CD4-positive, alpha-beta memory T cell (primary cell): ENCODE data around the gene AKAP13. TPM values are rescaled to one million over a fixed set of nuclear protein-coding genes. Genes with fewer than 3 reads are reported as not detected.

Experiments
- CTCF ChIA-PET: fragments of 350-600 bp; sonication (Branson Sonifier 250); formaldehyde crosslinking; loops from one replicate; lab custom pipeline; 2021; ENCODE audit warnings: inconsistent platforms; ENCODE audit not compliant: partially characterized antibody; lab: Charles Lee
- POLR2A ChIA-PET: fragments of 350-600 bp; sonication (Branson Sonifier 250); formaldehyde crosslinking; loops from one replicate; lab custom pipeline; 2021; ENCODE audit not compliant: partially characterized antibody; lab: Charles Lee
- DNase-seq, 5 donors: peaks; one replicate each; pipeline versions ENCODE4 v3.0.0 to v3.0.0-alpha.2; 2020 to 2022; ENCODE audit warnings: mixed read lengths in 1 of 5
- H3K27ac ChIP-seq: one replicate; pipeline ENCODE4 v1.7.0; 2013; ENCODE audit warnings: low read depth, low read length
- H3K27me3 ChIP-seq: 2 replicates; pipeline ENCODE4 v1.7.0; 2013; ENCODE audit warnings: mild to moderate bottlenecking, low read length, moderate library complexity; ENCODE audit not compliant: insufficient read depth
- H3K36me3 ChIP-seq: 2 replicates; pipeline ENCODE4 v1.7.0; 2013; ENCODE audit warnings: mild to moderate bottlenecking, low read length, moderate library complexity; ENCODE audit not compliant: insufficient read depth
- H3K4me1 ChIP-seq: 2 replicates; pipeline ENCODE4 v1.7.0; 2013; ENCODE audit warnings: mild to moderate bottlenecking, low read length, moderate library complexity; ENCODE audit not compliant: insufficient read depth
- H3K4me3 ChIP-seq, 2 donors: one replicate each; pipeline ENCODE4 v1.7.0; 2013; ENCODE audit warnings: low read length in 2 of 2, mild to moderate bottlenecking in 1 of 2
- H3K9me3 ChIP-seq, 2 donors: one replicate each; pipeline ENCODE4 v1.7.0; 2013; ENCODE audit warnings: low read length in 2 of 2, control low read depth in 1 of 2; ENCODE audit not compliant: control insufficient read depth in 1 of 2
- H3K27ac Mint-ChIP-seq, 7 donors: one replicate each; pipeline ENCODE4 v1.8.0; 2020 to 2021; ENCODE audit warnings: mixed read lengths in 7 of 7, mild to moderate bottlenecking in 6 of 7, inconsistent platforms in 3 of 7, moderate library complexity in 3 of 7
- H3K27me3 Mint-ChIP-seq, 2 donors: one replicate each; pipeline ENCODE4 v1.8.0; 2020 to 2021; ENCODE audit warnings: mixed read lengths in 2 of 2
- H3K36me3 Mint-ChIP-seq, 2 donors: one replicate each; pipeline ENCODE4 v1.8.0; 2020 to 2021; ENCODE audit warnings: mixed read lengths in 2 of 2, inconsistent platforms in 1 of 2, mild to moderate bottlenecking in 1 of 2
- H3K4me1 Mint-ChIP-seq, 4 donors: one replicate each; pipeline ENCODE4 v1.8.0; 2020 to 2021; ENCODE audit warnings: mixed read lengths in 4 of 4, mild to moderate bottlenecking in 1 of 4
- H3K4me3 Mint-ChIP-seq, 8 donors: one replicate each; pipeline ENCODE4 v1.8.0; 2020 to 2021; ENCODE audit warnings: mixed read lengths in 8 of 8, mild to moderate bottlenecking in 7 of 8, moderate library complexity in 6 of 8, inconsistent platforms in 3 of 8
- H3K9me3 Mint-ChIP-seq, 8 donors: one replicate each; pipeline ENCODE4 v1.8.0; 2020 to 2021; ENCODE audit warnings: mixed read lengths in 8 of 8, mild to moderate bottlenecking in 5 of 8, inconsistent platforms in 3 of 8, moderate library complexity in 1 of 8
- intact Hi-C: fragments of 100-400 bp; cut with micrococcal nuclease; formaldehyde crosslinking; loops from one replicate; pipeline ENCODE4 v1.15.1; 2023
- polyA plus RNA-seq, 2 donors: library from polyadenylated mRNA; unstranded; fragments of 300-500 nt; fragmentation: Illumina TruSeq; gene quantifications; one replicate each; pipeline ENCODE4 v1.2.3, GENCODE V29; 2021
- total RNA-seq, 2 experiments: library from RNA; stranded (reverse); gene quantifications; one replicate each; pipeline ENCODE4 v1.2.3, GENCODE V29; 2021

Gene AKAP13
- total and polyA plus RNA-seq, 4 experiments from 2014 or later, result 68.7 to 319 (median 247) TPM

GRCh38 chr15:85755471-85755870, 375.1 kb downstream of the AKAP13 start:
- Histone ChIP-seq H3K9me3 (no peaks in the 10 kb centered on the region), H3K36me3 (no peaks in the 10 kb centered on the region), H3K27ac (no peak overlapping the region), H3K27me3 (no peaks in the 10 kb centered on the region), H3K4me1 (peaks cover 18% of the 10 kb centered on the region), H3K4me3 (no peak overlapping the region)
- DNase-seq, result no peak
- POLR2A ChIA-PET, result no interaction called here
- no peak overlapping the region for H3K4me3 Mint-ChIP-seq
- H3K9me3 Mint-ChIP-seq, result peaks cover 0 to 4% (median 0%) of the 10 kb centered on the region in 8 donors
- H3K27ac Mint-ChIP-seq, result no peak overlapping the region
- H3K36me3 Mint-ChIP-seq, result peaks cover 3 to 9% of the 10 kb centered on the region in 2 donors
- CTCF ChIA-PET, result interaction anchor here (1.2 kb wide), 1 partner anchor 85 kb away, joined by 3 read pairs; no protein-coding TSS in a partner anchor
- H3K27me3 Mint-ChIP-seq, result no peaks in the 10 kb centered on the region
- intact Hi-C loops, result no loop called here
- H3K4me1 Mint-ChIP-seq, result peaks cover 10 to 27% (median 17%) of the 10 kb centered on the region in 4 donors

- CTCF ChIA-PET, result interaction anchor here (1.2 kb wide), 1 partner anchor 84 kb away, joined by 3 read pairs; no protein-coding TSS in a partner anchor
- Mint-ChIP-seq H3K27ac (peak overlapping the region in 1 of 7 donors; percentile 18), H3K36me3 (peaks cover 3 to 9% of the 10 kb centered on the region in 2 donors), H3K9me3 (peaks cover 0 to 4% (median 0%) of the 10 kb centered on the region in 8 donors), H3K4me1 (peaks cover 9 to 22% (median 14%) of the 10 kb centered on the region in 4 donors), H3K27me3 (no peaks in the 10 kb centered on the region), H3K4me3 (no peak overlapping the region)
- H3K27me3 ChIP-seq, result no peaks in the 10 kb centered on the region
- POLR2A ChIA-PET, result no interaction called here
- no peak overlapping the region for H3K4me3 ChIP-seq
- peaks cover 18% of the 10 kb centered on the region for H3K4me1 ChIP-seq
- no peaks in the 10 kb centered on the region for H3K9me3 ChIP-seq
- DNase-seq, result no peak
- no peaks in the 10 kb centered on the region for H3K36me3 ChIP-seq
- intact Hi-C loops, result no loop called here
- H3K27ac ChIP-seq, result no peak overlapping the region
These were observed 375.5 kb downstream of the AKAP13 start for GRCh38 chr15:85755942-85756341.

GRCh38 chr15:85756411-85757072, 376.1 kb downstream of the AKAP13 start:
- no peaks in the 10 kb centered on the region for H3K27me3 ChIP-seq
- DNase-seq, result no peak
- no peak overlapping the region for H3K4me3 ChIP-seq
- Mint-ChIP-seq H3K9me3 (peaks cover 0 to 4% (median 0%) of the 10 kb centered on the region in 8 donors), H3K4me1 (peaks cover 8 to 16% (median 10%) of the 10 kb centered on the region in 4 donors), H3K4me3 (no peak overlapping the region), H3K36me3 (peaks cover 3 to 9% of the 10 kb centered on the region in 2 donors), H3K27me3 (no peaks in the 10 kb centered on the region), H3K27ac (peak overlapping the region in 2 of 7 donors; percentile 10 to 18)
- intact Hi-C loops, result no loop called here
- ChIA-PET CTCF (no interaction called here), POLR2A (no interaction called here)
- no peak overlapping the region for H3K27ac ChIP-seq
- no peaks in the 10 kb centered on the region for H3K9me3 ChIP-seq
- H3K36me3 ChIP-seq, result no peaks in the 10 kb centered on the region
- peaks cover 13% of the 10 kb centered on the region for H3K4me1 ChIP-seq

DNA sequence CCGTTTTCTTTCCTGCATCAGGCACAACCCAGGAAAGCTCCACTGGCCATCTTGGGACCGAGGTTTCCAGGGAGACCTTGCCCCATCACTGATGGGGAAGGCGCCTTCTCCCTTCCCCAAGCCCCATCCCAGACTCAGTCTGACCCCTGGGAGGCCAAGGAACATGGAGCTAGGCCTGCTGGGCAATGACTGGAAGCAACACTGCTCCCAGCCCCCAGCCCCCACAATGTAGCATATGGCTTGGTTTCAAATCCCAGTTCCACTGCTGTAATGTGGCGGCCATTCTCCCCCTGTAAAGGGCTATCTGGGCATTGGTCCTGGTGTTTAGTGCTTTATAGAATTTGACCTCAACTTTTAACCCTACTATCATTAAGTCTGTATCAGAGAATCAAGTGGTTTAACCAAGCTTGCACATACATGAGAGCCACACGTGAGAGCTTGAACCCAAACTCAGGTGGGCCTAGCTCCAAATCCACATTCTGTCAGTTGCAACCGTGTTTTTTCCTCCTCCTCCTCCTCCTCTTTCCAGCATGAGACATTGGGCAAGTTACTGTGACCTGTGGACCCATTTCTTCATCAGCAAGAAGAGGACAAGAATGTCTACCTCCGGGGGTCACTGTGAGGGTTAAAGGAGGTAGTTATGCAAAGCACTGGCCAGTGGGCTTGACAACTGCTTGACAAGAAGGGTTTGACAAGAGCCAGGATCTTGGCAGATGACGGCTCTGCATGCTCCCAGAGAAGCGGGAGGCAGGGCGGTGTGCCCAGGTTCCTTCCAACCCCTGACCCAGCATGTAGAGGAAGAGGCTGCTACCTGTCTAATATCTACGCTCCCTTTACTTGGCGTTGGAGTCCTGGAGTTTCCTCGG, 376.9 kb downstream of the AKAP13 start:
- Mint-ChIP-seq H3K36me3 (peaks cover 3 to 9% of the 10 kb centered on the region in 2 donors), H3K27ac (peak overlapping the region in 2 of 7 donors; percentile 30 to 52), H3K4me3 (no peak overlapping the region), H3K27me3 (no peaks in the 10 kb centered on the region), H3K4me1 (peaks cover 8 to 11% (median 10%) of the 10 kb centered on the region in 4 donors), H3K9me3 (peaks cover 0 to 4% (median 0%) of the 10 kb centered on the region in 8 donors)
- H3K9me3 ChIP-seq, result no peaks in the 10 kb centered on the region
- H3K27me3 ChIP-seq, result no peaks in the 10 kb centered on the region
- DNase-seq, result no peak
- no peaks in the 10 kb centered on the region for H3K36me3 ChIP-seq
- CTCF ChIA-PET, result no interaction called here
- no peak overlapping the region for H3K27ac ChIP-seq
- POLR2A ChIA-PET, result no interaction called here
- no peak overlapping the region for H3K4me3 ChIP-seq
- peaks cover 9% of the 10 kb centered on the region for H3K4me1 ChIP-seq
- intact Hi-C loops, result no loop called here

- ChIA-PET POLR2A (no interaction called here), CTCF (no interaction called here)
- no peak overlapping the region for H3K4me3 Mint-ChIP-seq
- intact Hi-C loops, result no loop called here
- no peaks in the 10 kb centered on the region for H3K36me3 ChIP-seq
- peak overlapping the region in 1 of 7 donors; percentile 52 for H3K27ac Mint-ChIP-seq
- peaks cover 4 to 8% (median 6%) of the 10 kb centered on the region in 4 donors for H3K4me1 Mint-ChIP-seq
- DNase-seq, result no peak
- peaks cover 3 to 9% of the 10 kb centered on the region in 2 donors for H3K36me3 Mint-ChIP-seq
- H3K27me3 Mint-ChIP-seq, result no peaks in the 10 kb centered on the region
- peaks cover 2% of the 10 kb centered on the region for H3K4me1 ChIP-seq
- H3K27ac ChIP-seq, result no peak overlapping the region
- H3K27me3 ChIP-seq, result no peaks in the 10 kb centered on the region
- H3K4me3 ChIP-seq, result no peak overlapping the region
- H3K9me3 ChIP-seq, result no peaks in the 10 kb centered on the region
- H3K9me3 Mint-ChIP-seq, result peaks cover 0 to 2% (median 0%) of the 10 kb centered on the region in 8 donors
These were observed 377.7 kb downstream of the AKAP13 start for GRCh38 chr15:85757939-85758654.

- POLR2A ChIA-PET, result no interaction called here
- H3K4me3 ChIP-seq, result no peak overlapping the region
- Mint-ChIP-seq H3K4me1 (peaks cover 0 to 5% (median 4%) of the 10 kb centered on the region in 4 donors), H3K36me3 (peaks cover 3 to 12% of the 10 kb centered on the region in 2 donors), H3K27me3 (no peaks in the 10 kb centered on the region), H3K4me3 (no peak overlapping the region), H3K9me3 (peaks cover 0 to 2% (median 0%) of the 10 kb centered on the region in 8 donors), H3K27ac (peak overlapping the region in 1 of 7 donors; percentile 35)
- DNase-seq, result no peak
- CTCF ChIA-PET, result interaction anchor here (1.4 kb wide), 1 partner anchor 82 kb away, joined by 5 read pairs; no protein-coding TSS in a partner anchor
- intact Hi-C loops, result no loop called here
- H3K4me1 ChIP-seq, result no peaks in the 10 kb centered on the region
- H3K27me3 ChIP-seq, result no peaks in the 10 kb centered on the region
- no peaks in the 10 kb centered on the region for H3K36me3 ChIP-seq
- H3K9me3 ChIP-seq, result no peaks in the 10 kb centered on the region
- no peak overlapping the region for H3K27ac ChIP-seq
These were observed 378.2 kb downstream of the AKAP13 start for GRCh38 chr15:85758655-85758978.
